ENCODE data around the gene CPT1B.
"Not testable (repeated sequence)": the region's sequence is repeated elsewhere in the genome, so short reads cannot be mapped to it uniquely, and the experiment has no call there.

CPT1B gene

DNA sequence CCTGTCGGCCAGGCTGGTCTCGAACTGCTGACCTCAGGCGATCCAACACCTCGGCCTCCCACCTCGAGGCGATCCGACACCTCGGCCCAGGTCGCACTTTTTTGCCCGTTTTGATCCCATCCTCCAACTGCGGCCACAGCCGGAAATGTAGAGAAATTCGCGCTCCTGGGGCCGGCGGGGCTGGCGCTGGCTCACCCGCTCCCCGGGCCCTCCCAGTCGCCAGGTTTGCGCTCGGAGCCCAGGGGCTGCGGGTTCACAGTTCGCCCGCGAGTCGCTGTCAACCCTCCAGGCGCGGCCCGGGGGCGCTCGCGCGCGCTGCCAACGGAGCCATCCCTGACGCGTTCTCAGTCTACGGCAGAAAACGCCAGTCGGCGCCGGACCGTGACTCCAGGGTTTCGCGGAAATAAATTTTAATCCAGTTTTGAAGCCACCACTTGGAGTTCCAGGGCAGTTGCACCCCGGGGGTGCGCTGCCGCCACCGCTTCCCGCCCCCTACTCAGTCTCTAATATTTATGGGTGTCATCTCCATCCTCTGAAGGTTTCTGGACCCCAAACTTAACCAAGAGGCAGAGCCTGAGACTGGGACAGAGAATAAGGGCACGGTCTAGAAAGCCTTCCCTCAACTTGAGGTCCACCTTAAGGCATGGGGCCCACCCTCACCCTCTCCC lies 34.0 kb downstream of the CPT1B start:
- DNase-seq = peak; percentile 14

DNA sequence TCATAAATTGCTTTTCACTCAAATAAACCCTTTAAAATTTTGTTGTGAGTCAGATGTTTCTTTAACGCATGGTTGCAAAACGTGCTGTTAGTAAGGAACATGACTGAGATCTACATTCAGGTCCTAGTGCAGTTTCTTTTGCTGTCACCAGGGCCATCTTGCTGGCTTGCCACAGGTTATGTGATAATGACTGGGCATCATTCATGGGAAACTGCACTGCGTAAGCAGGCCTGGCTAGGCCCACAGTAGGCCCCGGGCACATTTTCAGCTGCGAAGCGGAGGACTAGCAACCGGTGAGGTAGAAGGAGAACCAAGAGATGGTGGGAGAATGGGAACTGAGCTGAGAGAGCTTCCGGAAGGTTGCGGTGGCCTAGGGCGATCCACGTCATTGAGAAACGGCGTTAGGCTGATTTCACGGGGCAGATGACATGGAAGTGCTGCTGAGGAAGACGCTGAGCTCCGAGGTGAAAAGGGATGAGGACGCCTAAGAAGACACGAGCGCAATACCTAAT lies 35.8 kb downstream of the CPT1B start:
- no peak for DNase-seq

DNA sequence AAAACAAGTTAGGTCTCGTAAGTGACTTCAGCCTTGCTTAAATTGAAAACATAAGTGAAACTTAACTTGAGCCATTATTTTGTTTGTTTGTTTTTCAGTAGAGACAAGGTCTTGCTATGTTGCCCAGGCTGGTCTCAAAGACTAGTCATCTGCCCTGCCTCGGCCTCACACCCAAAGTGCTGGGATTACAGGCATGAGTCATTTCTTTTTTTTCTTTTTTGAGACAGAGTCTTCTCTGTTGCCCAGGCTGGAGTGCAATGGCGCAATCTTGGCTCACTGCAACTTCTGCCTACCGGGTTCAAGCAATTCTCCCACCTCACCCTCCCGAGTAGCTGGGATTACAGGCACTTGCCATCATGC lies 36.6 kb downstream of the CPT1B start:
- not testable (repeated sequence) for DNase-seq

DNA sequence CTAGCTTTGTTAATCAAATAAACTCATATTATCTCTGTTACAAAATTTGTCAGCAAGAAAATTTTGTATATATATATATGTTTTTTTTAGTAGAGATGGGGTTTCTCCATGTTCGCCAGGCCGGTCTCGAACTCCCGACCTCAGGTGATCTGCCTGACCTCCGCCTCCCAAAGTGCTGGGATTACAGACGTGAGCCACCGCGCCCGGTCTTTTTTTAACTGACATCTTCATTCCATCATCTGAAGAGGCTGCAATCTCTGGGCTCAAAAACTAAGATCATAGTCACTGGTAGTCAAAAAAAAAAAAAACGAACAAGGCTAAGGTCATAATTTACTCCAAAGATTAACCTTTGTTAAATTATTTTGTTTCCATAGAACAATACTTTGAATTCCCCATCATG lies 37.8 kb downstream of the CPT1B start:
- DNase-seq = no peak

DNA sequence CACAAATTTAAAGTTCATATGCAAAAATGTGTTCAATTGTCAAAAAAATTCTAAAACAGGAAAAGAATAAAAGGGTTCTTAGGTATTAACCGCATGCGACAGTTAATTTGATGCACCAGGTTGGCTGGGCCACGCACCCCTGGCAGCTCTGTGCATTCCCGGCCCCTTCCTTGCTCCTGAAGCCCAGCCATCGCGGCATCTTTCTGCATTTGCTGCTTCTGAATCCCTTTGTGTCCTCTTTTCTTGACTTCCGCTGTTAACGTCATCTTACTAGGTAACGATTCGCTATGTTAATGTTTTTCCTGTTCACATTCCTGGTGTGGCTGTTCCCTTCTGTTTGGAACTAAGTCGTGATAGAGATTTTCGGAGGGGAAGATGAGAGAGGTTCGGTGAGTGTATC lies 40.5 kb downstream of the CPT1B start:
- no peak for DNase-seq

DNA sequence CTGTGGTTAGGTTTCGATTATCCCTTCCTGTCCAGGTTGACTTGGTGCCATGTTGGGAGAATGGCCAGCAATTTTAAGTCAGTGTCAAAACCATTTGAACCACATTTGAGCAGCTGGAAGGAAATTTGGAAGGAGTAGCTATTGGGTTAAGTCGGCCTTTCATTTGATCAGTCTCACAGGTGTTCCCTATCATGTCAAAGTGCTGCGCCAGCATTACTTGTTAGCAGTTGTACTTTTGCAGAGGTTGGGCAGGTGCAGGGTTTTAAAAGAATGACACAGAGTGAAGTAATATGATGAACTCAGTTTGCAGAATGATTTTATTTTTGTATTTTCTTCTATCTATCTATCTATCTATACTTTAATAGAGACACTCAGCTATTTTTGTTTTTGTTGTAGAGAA lies 42.0 kb downstream of the CPT1B start:
- no peak for DNase-seq

DNA sequence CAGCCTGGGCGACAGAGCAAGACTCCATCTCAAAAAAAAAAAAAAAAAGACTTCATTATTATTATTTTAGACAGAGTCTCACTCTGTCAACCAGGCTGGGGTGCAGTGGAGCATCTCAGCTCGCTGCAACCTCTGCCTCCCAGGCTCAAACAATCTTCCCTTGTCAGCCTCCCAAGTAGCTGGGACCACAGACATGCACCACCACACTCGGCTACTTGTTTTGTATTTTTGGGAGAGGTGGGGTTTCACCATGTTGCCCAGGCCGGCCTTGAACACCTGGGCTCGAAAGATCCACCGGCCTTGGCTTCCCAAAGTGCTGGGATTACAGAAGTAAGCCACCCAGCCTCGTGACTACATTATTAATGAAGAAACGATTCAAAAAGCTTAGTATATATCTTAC lies 43.1 kb downstream of the CPT1B start:
- DNase-seq = no peak

DNA sequence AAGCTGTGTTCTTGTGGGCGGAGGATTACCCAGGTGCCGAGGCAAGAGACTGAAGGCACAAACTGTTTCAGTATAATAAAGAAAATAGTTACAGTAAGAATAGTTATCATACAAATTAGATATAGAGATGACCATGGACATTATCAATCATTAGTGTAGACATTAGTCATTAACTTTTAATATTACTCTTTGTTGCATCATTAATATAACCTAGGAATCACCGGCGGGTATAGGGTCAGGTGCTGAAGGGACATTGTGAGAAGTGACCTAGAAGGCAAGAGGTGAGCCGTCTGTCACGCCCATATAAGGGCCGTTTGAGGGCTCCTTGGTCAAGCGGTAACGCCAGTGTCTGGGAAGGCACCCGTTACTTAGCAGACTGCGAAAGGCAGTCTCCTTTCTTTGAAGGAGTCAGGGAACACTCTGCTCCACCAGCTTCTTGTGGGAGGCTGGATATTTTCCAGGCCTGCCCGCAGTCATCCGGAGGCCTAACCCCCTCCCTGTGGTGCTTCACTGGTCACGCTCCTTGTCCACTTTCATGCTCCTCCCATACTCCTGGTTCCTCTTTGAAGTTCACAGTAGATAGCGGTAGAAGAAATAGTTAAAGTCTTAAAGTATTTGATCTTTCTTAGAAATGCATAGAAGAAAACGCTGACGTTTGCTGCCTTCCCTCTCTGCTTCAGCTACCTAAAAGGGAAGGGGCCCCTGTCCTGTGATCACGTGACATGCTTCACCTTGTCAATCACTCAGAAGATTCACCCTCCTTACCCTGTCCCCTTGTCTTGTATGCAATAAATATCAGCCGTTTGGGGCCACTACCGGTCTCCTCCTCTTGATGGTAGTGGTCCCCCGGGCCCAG lies 44.1 kb downstream of the CPT1B start:
- peak; percentile 50 for DNase-seq

DNA sequence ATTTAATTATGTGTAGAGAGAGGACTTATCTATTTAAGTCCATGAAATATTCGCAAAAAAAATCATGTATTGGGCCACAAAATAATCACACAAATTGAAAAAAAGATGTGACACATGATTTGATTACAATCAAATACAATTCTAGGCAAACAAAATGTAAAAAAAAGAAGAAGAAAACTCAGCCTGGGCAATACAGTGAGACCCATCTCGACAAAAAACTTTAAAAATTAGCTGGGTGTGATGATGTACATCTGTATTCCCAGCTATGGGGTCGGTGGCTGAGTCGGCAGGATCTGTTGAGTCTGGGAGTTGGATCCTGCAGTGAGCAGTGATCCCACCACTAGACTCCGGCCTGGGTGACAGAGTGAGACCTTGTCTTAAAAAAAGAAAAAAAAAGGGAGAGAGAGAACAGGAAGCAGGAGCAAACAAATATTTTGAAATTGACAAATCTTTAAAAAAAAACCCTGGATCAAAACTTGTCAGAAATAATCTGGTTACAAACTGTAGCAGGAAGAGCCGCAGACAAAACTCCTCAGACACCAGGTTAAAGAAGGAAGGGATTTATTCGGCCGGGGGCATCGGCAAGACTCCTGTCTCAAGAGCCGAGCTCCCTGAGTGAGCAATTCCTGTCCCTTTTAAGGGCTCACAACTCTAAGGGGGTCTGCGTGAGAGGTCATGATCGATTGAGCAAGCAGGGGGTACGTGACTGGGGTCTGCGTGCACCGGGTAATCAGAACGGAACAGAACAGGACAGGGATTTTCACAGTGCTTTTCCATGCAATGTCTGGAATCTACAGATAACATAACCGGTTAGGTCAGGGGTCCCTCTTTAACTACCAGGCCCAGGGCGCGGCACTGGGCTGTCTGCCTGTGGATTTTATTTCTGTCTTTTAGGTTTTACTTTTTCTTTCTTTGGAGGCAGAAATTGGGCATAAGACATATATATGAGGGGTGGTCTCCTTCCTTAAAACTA lies 45.1 kb downstream of the CPT1B start:
- no peak for DNase-seq

DNA sequence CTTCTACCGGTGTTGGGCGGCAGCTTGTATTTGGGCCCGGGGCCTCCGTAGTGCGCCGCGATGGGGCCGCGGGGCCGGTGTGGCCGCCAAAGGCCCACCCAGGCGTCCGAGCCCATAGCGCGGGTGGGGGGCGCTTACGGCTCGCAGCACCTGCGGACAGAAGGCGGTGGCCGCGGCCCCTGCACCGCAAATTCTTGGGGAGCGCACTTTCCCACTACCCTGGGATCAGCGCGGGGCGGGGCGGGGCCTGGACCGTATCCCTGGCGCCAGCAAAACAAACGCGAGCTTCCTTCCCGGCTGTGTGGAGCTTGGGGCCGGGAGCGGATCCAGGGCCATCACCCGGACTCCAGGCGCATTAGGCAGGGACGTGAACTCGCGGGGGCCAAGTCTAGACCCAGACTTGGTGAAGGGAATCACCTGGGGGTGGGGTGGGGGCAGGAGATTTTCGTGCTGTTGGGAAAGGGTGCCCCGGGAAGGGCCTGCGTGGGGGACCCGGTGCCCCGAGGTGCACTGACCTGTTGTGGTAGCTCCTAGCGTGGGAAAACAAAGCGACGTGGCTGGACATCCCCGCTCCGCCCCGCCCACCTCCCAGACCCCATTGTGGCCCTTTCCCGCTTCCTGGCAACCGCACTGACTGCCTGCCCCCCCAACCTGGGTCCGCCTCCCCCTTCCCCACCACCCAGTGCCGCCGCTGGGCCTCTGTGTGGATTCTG lies 46.1 kb downstream of the CPT1B start:
- DNase-seq = peak; percentile 39

DNA sequence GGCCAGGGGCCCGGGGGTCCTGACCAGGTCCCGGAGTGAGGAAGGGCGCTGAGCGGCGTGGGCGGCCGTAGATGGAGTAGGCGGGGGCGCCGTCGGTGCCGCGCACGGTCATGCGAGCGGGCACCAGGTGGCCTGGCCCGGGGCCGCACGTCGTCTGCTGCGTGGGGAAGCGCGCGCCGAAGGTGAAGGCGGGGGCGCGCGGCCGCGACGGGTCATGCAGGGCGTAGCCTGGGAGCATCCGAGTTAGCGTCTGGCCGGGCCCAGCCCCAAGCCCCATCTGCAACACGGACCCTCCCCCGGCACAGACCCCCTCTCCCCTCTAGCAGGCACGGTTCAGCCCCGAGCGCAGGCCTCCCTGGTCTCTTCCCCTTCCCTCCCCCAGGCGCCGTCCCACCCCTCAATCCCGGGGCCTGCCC lies 46.7 kb downstream of the CPT1B start:
- DNase-seq = no peak

DNA sequence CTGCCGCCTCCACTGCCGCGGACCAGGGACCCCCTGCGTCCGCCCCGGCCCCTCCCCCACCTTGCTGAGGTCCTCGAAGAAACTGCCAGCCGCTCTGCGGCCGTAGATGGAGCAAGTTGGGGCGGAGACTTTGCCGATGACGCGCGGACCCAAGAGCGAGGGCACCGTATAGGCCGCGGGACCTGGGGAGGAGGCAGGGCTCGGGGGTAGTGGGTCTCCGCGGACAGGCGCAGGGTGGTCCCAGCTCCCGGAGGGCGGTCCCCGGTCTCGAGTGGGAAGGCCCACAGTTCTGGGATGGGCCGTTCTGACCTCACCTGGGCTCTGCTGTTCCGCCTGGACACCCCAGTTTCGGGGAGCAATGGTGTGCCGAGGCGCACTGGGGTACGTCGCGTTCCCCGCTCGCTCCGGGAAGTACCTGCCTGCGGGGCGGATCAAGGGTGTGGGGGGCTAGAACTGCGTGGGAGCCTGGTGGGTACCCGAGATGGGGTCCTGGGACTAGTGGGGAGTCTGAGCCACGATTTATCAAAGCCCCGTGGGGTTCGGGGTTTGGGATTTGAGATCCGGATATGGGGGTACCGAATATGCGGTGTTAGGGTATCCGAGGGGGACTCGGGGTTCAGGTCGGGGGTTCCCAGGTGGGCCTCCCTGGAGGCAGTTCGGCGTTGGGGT lies 47.2 kb downstream of the CPT1B start:
- no peak for DNase-seq

DNA sequence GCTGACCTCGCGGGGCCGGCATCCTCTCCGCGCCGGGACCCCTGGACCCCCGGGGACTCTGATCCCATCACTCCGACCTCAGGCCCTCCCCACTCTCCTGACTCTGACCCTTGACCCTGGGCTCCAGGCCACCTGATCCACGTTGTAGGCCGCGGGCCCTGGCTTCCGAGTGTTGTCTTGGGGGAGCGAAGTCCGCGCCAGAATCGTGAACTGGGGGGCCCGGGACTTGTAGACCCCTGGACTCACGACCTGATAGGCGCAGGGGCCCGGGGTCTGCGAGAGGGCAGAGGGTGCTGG lies 47.7 kb downstream of the CPT1B start:
- no peak for DNase-seq

DNA sequence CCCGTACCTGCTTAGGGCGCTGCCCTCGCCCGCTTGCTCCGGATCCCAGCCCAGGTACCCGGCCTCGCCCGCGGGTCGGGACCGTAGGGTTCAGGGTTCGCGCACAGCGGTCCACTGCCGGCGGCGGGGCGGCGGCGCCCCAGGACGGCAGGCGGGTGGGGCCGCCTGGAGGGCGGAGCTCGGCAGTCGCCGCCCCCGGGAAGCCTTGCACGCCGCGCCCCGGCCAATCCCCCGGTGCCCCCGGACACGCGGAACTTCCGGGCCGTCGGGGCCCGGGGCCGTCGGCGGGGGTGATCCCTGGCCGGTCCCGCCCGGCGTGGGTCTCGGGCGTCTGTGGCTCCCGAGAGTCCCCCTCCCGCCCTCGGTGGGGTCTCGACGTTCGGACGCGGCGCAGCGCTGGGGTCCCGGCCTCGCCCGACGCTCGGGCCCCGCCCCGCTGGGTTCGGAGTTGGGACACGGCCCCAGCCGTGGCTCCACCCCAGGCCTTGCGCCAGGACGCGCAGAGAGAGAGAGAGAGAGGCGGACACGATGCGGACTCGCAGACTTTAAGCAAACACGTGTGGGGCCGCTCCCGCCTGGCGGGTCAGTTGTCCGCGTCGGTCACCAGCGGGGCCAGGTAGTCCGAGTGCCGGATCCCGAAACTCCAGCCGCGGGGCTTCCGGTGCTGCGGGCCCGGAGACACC lies 48.2 kb downstream of the CPT1B start, which contains the start of gene TYMP:
Gene TYMP (minus strand): TSS at position 116 of the 683 bp plus-strand sequence. CDS start 303 bp downstream, outside the sequence.
- no peak for DNase-seq

DNA sequence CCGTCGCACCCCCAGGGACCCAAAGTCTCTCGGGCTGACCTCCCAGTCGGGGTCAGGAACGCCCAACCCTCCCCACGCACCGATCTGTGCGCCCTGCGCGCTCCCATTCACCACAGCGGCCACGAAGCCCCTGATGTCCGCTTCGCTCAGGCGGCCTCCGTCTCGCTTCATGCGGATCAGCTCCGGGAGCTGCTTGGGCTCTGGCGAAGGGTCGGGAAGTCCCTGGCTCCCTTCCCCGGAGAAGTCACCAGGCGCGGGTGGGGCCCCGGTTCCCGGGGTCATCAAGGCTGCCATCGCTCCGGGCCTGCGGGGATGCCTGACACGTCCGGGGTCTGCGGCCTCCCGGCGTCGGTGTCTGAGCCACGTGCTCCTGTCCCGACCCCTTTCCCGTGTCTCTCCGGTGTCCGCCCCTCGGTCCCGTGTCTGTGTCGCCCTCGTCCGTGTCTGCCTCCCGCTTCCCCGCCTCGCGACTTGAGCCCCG lies 48.8 kb downstream of the CPT1B start:
- no peak for DNase-seq

DNA sequence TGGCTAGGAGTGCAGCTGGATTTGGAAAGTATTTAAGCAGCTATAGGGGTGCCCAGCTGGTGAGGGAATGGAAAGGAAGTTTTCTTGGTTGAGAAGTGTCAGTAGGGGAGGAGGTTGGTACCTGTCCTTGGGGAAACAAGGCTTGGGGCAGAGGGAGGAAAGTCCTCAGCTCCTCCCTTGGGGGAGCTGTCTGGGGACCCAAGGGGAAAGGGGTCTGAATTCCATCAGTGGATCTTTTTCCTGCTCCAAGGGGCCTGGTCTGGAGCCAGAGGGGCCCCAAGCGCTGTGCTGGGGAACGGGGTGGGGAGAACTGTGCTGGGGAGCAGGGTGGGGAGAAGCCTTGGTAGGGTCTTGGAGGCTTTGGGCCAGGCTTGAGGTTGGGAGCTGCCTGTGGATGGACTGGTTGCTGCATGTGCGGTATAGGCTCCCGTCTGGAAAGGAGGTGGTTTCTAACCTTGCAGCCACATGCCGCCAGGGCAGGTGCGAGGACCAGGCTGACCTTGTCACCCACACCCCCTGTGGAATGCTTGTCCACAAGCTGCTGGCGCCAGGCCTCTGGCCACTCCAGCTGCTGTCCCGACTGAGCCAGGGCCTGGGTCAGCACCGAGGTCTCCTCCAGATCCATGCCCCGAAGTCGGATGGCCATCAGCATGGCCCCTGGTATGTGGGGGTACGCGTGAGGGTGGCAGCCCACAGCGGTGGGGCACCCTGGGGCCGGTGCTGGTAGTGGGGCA lies 49.4 kb downstream of the CPT1B start:
- DNase-seq = no peak

DNA sequence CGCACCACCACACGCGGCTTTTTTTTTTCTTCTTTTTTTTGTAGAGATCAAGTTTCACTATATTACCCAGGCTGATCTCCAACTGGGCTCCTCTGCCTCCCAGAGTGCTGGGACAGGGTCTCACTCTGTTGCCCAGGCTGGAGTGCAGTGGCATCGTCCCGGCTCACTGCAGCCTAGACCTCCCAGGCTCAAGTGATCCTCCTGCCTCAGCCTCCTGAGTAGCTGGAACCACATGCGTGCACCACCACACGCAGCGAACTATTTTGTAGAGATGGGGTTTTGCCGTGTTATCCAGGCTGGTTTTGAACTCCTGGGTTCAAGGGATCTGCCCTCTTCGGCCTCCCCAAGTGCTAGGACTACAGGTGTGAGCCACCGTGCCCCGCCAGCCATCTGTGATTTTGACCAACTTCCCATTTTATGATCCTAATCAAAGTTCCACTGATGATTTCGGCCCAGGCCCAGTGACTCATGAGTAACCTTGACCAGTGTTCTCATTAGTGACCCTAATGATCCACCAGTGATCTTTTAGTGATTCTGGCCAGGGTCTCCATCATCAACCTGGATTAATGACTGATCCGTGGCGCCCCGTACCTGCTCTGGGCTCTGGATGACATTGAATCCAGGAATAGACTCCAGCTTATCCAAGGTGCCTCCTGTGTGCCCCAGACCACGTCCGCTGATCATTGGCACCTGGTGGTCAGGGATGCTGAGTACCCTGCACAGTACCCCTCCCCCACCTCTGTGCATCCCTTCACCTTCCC lies 50.1 kb downstream of the CPT1B start:
- no peak for DNase-seq

DNA sequence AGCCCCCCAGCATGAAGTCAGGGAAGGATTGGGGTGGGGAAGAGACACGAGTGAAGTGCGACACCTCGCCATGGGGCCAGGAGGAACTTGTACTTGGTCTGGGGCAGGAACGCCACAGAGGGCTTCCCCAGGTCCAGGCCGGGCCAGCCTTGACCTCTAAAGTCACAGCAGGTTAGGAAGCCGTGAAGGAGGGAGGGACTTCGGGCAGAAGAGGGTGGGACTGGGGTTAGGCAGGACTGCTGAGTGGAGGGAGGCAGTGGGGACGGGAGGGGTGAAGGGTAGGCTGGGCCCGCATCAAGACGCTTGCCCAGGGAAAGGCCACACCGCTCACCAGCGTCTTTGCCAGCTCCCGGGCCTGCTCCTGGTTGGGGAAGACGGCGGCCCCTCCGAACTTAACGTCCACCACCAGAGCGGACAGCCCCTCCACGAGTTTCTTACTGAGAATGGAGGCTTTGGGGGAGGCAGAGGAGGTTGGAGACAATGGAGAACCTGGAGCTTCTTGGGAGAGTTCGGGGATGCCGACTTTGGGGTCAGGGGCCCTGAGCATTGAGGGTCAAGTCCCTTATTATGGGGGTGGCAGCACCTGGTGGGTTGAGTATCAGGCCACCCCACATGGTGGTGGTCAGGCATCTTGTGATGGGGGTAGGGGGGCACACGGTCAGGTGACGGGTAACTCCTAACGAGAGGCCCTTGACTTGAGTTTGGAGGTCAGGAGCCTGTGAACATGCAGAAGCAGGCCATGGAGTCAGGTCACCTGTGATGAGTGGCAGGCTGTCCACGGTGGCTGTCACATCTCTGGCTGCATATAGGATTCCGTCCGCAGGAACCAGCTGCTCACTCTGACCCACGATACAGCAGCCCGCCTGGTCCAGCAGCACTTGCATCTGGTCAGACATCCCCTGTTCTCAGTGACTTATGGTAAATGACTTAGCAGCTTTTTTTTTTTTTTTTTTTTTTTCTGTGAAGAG lies 51.1 kb downstream of the CPT1B start:
- no peak for DNase-seq

Measured in kidney glomerular epithelial cell (primary cell).